SK-N-MC (cell line): ENCODE data around the gene MPLKIP.

Experiments
- EZH2 ChIP-seq: fragments of 200-600 bp; sonication (generic); IDR thresholded peaks from one replicate; pipeline ENCODE4 v1.6.1; 2017; ENCODE audit warnings: antibody characterized with exemption
- POLR2AphosphoS5 ChIP-seq: IDR thresholded peaks from 2 replicates; pipeline ENCODE4 v1.6.1; 2012; ENCODE audit warnings: mild to moderate bottlenecking, low read depth, low read length, borderline replicate concordance

GRCh38 chr7:40102897-40103296, 31.5 kb downstream of the MPLKIP start:
- no peak for TF ChIP-seq EZH2
- TF ChIP-seq POLR2AphosphoS5, result no peak
